Activated T-cell treated with anti-CD3 and anti-CD28 coated beads, Interleukin-2, amount 50 U/mL, for 24 hours (primary cell): Measurements from ENCODE around the gene CCNY.
"Not testable (repeated sequence)": the region's sequence is repeated elsewhere in the genome, so short reads cannot be mapped to it uniquely, and the experiment has no call there.

Source experiments
- DNase-seq: peaks from one replicate; pipeline ENCODE4 v3.0.0-alpha.2; 2020
- H3K27ac Mint-ChIP-seq: 2 replicates; pipeline ENCODE4 v1.8.0; 2020; ENCODE audit warnings: mild to moderate bottlenecking, mixed read lengths
- H3K27me3 Mint-ChIP-seq: 2 replicates; pipeline ENCODE4 v1.8.0; 2020; ENCODE audit warnings: mixed read lengths
- H3K36me3 Mint-ChIP-seq: 2 replicates; pipeline ENCODE4 v1.8.0; 2020; ENCODE audit warnings: low read depth, mixed read lengths
- H3K4me1 Mint-ChIP-seq: 2 replicates; pipeline ENCODE4 v1.8.0; 2020; ENCODE audit warnings: low read depth, mixed read lengths
- H3K4me3 Mint-ChIP-seq: 2 replicates; pipeline ENCODE4 v1.8.0; 2020; ENCODE audit warnings: mild to moderate bottlenecking, moderate library complexity, mixed read lengths
- H3K9me3 Mint-ChIP-seq: 2 replicates; pipeline ENCODE4 v1.8.0; 2020; ENCODE audit warnings: mixed read lengths

Gene CCNY

GRCh38 chr10:35409094-35409582, 72.8 kb downstream of the CCNY start:
- no peak for DNase-seq
- H3K4me3 Mint-ChIP-seq, result no peak overlapping the region
- no peaks in the 10 kb centered on the region for H3K27me3 Mint-ChIP-seq
- no peak overlapping the region for H3K27ac Mint-ChIP-seq
- H3K9me3 Mint-ChIP-seq, result no peaks in the 10 kb centered on the region
- H3K4me1 Mint-ChIP-seq, result peaks cover 46% of the 10 kb centered on the region
- no peaks in the 10 kb centered on the region for H3K36me3 Mint-ChIP-seq

DNA sequence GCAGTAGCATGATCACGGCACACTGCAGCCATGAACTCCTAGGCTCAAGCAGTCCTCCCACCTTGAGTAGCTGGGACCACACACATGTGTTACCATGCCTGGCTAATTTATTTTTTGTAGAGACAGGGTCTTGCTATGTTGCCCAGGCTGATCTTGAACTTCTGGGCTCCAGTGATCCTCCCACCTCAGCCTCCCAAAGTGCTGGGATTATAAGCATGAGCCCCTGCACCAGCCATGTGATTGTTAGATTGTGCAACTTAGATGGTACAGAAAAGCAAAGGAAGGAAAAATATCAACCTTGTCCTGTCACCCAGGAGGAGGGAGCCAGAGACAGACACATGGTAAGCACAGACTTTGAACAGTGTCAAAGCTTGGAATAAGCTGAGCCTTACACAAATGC, 73.5 kb downstream of the CCNY start:
- Mint-ChIP-seq H3K36me3 (no peaks in the 10 kb centered on the region), H3K27ac (no peak overlapping the region), H3K4me1 (peaks cover 46% of the 10 kb centered on the region), H3K4me3 (no peak overlapping the region), H3K27me3 (no peaks in the 10 kb centered on the region), H3K9me3 (no peaks in the 10 kb centered on the region)
- DNase-seq, result no peak

GRCh38 chr10:35412003-35412723, 75.9 kb downstream of the CCNY start:
- peaks cover 39% of the 10 kb centered on the region for H3K4me1 Mint-ChIP-seq
- no peaks in the 10 kb centered on the region for H3K9me3 Mint-ChIP-seq
- H3K36me3 Mint-ChIP-seq, result no peaks in the 10 kb centered on the region
- no peak for DNase-seq
- no peaks in the 10 kb centered on the region for H3K27me3 Mint-ChIP-seq
- no peak overlapping the region for H3K27ac Mint-ChIP-seq
- H3K4me3 Mint-ChIP-seq, result no peak overlapping the region

DNA sequence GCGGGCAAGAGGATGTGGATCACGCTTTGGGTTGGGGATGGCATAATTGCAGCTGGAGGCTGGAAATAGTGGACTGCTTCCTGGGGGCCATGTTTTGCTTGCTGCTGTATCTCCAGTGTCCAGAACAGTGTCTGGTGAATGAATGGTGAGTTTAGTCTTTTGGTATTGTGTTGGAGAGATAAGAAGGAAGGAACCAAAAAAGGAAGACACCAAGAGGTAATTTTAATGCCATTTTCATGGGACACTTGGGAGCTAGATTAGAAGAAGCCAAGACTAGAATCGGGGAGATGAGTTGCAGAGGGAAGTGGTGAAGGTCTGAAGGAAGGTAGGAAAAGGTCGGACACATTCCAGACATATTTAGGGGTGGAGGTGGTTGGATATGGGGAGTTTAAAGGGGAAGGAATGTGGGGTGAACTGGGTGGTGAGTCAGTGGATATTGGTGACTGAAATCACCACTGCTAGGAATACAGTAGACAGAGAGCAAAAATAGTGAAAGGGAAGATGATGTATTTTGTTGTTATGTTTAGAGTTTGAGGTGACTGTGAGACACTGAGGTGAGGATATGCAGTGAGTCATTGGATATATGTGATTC, 76.7 kb downstream of the CCNY start:
- Mint-ChIP-seq H3K36me3 (no peaks in the 10 kb centered on the region), H3K4me3 (no peak overlapping the region), H3K4me1 (peaks cover 30% of the 10 kb centered on the region), H3K27ac (no peak overlapping the region), H3K27me3 (no peaks in the 10 kb centered on the region), H3K9me3 (no peaks in the 10 kb centered on the region)
- DNase-seq, result no peak

- Mint-ChIP-seq H3K27ac (peak overlapping the region; percentile 58), H3K36me3 (no peaks in the 10 kb centered on the region), H3K9me3 (no peaks in the 10 kb centered on the region), H3K4me1 (peaks cover 18% of the 10 kb centered on the region), H3K27me3 (no peaks in the 10 kb centered on the region), H3K4me3 (no peak overlapping the region)
- peak; percentile 48 for DNase-seq
Observed at GRCh38 chr10:35413985-35414861, 77.9 kb downstream of the CCNY start.

DNA sequence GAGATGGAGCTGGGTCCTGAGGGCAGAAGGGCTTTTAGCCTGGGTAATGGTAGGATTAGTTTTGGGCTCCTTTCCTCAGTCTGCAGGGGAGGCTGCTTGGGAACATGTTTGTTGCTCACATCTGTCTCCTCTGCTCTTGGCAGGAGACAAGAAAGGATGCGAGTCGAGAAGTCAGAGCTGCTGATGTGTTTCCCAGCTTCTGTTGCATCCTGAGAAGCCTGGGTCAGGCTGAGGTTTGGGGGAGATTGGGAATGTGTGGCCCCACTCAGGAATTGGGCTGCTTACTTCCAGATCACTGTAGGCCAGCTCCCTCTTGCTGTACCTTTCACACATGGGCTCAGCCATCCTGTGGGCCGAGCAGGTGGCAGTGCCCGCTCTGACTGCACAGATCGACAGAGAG, 79.2 kb downstream of the CCNY start:
- Mint-ChIP-seq H3K4me3 (no peak overlapping the region), H3K36me3 (peaks cover 2% of the 10 kb centered on the region), H3K27me3 (no peaks in the 10 kb centered on the region), H3K9me3 (no peaks in the 10 kb centered on the region), H3K27ac (no peak overlapping the region), H3K4me1 (peaks cover 15% of the 10 kb centered on the region)
- DNase-seq, result peak; percentile 24

- Mint-ChIP-seq H3K27me3 (no peaks in the 10 kb centered on the region), H3K4me1 (peaks cover 21% of the 10 kb centered on the region), H3K4me3 (no peak overlapping the region), H3K9me3 (no peaks in the 10 kb centered on the region), H3K27ac (no peak overlapping the region), H3K36me3 (peaks cover 3% of the 10 kb centered on the region)
- DNase-seq, result no peak
Observed at GRCh38 chr10:35416619-35417312, 80.5 kb downstream of the CCNY start.

DNA sequence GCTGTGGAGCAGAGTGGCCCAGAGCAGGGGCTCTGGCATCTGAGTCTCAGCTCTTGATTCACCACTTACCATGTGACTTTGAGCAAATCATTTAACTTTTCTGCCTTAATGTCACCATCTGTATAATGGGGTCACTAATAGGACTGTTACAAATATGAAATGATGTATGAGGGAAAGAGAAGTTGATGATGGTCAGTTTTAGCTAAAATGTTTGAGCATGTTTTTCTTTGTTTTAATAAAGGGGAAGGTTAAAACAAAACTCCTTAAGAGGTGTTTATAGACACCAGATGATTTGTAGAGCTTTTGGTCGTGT, 81.0 kb downstream of the CCNY start:
- Mint-ChIP-seq H3K4me1 (peaks cover 24% of the 10 kb centered on the region), H3K27ac (no peak overlapping the region), H3K27me3 (no peaks in the 10 kb centered on the region), H3K36me3 (peaks cover 3% of the 10 kb centered on the region), H3K9me3 (no peaks in the 10 kb centered on the region), H3K4me3 (no peak overlapping the region)
- DNase-seq, result no peak

DNA sequence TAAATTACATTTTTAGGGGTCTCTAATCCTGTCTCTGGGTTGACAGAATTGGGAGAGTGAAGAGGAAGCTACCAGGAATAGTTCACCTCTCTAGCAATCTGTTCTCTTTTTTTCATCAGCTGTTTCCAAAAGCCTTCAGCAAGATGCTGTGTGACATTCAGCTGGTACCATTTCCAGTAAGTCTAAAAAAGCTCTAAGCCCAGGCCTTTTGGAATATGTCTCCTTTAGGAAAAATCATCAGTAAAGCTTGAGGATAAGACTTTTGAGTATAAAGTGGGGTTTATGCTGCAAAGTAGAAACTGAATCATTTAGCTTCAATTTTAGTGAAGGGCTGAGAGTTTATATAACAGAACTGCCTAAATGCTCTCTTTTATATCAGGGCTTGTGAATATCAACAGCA, 81.5 kb downstream of the CCNY start:
- no peaks in the 10 kb centered on the region for H3K27me3 Mint-ChIP-seq
- DNase-seq, result no peak
- H3K9me3 Mint-ChIP-seq, result no peaks in the 10 kb centered on the region
- H3K4me1 Mint-ChIP-seq, result peaks cover 26% of the 10 kb centered on the region
- H3K4me3 Mint-ChIP-seq, result no peak overlapping the region
- peaks cover 3% of the 10 kb centered on the region for H3K36me3 Mint-ChIP-seq
- H3K27ac Mint-ChIP-seq, result no peak overlapping the region

DNA sequence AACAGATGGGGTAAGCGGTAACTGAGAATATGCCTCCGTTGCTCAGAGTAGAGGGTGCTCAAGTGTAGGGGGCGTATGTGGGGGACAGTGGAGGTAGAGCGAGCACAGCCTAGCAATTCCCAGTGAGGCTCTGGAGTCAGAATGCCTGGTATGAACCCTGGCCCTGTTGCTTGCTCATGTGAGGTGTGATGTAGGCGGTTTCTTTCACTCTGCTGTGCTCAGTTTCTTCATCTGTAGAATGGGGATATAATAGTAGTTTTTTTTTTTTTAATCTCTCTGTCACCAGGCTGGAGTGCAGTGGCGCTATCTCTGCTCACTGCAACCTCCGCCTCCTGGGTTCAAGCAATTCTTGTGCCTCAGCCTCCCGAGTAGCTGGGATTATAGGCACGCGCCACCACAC, 82.3 kb downstream of the CCNY start:
- not testable (repeated sequence) for H3K27ac Mint-ChIP-seq, DNase-seq, H3K4me3 Mint-ChIP-seq, H3K36me3 Mint-ChIP-seq, H3K9me3 Mint-ChIP-seq, H3K27me3 Mint-ChIP-seq
- H3K4me1 Mint-ChIP-seq, result peaks cover 28% of the 10 kb centered on the region

GRCh38 chr10:35420044-35420443, 83.7 kb downstream of the CCNY start:
- H3K27me3 Mint-ChIP-seq, result no peaks in the 10 kb centered on the region
- H3K36me3 Mint-ChIP-seq, result peaks cover 16% of the 10 kb centered on the region
- H3K9me3 Mint-ChIP-seq, result no peaks in the 10 kb centered on the region
- H3K4me3 Mint-ChIP-seq, result no peak overlapping the region
- H3K4me1 Mint-ChIP-seq, result peaks cover 38% of the 10 kb centered on the region
- no peak for DNase-seq
- H3K27ac Mint-ChIP-seq, result no peak overlapping the region

- Mint-ChIP-seq H3K4me3 (no peak overlapping the region), H3K4me1 (peaks cover 48% of the 10 kb centered on the region), H3K27ac (no peak overlapping the region), H3K36me3 (peaks cover 21% of the 10 kb centered on the region), H3K27me3 (no peaks in the 10 kb centered on the region), H3K9me3 (no peaks in the 10 kb centered on the region)
- no peak for DNase-seq
Observed at GRCh38 chr10:35420827-35421552, 84.7 kb downstream of the CCNY start.

DNA sequence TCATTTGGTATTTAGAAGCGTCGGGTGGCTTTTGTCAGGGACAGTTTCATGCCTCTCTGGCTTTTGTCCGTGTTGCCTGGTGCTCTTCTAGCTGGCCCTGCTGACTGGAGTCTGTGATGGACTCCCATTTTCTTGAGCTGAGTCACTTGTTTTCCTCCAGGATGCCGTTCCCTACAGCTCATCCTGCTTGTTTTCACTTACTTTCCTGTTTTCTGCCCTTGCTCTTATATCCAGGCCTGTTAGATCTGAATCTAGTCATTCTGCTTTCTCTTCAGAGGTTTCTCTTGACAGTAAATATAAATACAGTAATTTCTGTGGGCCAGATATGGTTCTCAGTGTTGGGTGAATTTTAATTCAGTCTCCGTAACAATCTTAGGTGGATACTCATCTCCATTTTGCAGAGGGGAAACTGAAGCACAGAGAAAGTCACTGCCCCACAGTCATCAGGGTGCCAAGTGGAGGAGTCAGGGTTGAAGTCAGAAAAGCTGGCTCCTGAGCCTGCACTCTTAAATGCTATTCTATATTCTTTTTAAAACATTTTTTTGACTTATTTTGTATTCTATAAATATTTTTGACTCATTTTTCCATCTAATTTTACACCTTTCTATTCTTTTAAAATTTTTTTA, 85.4 kb downstream of the CCNY start:
- H3K27me3 Mint-ChIP-seq, result no peaks in the 10 kb centered on the region
- H3K4me1 Mint-ChIP-seq, result peaks cover 54% of the 10 kb centered on the region
- H3K36me3 Mint-ChIP-seq, result peaks cover 23% of the 10 kb centered on the region
- no peaks in the 10 kb centered on the region for H3K9me3 Mint-ChIP-seq
- H3K4me3 Mint-ChIP-seq, result no peak overlapping the region
- H3K27ac Mint-ChIP-seq, result no peak overlapping the region
- DNase-seq, result no peak

- peaks cover 60% of the 10 kb centered on the region for H3K4me1 Mint-ChIP-seq
- no peaks in the 10 kb centered on the region for H3K9me3 Mint-ChIP-seq
- peaks cover 23% of the 10 kb centered on the region for H3K36me3 Mint-ChIP-seq
- H3K27ac Mint-ChIP-seq, result no peak overlapping the region
- no peaks in the 10 kb centered on the region for H3K27me3 Mint-ChIP-seq
- no peak for DNase-seq
- H3K4me3 Mint-ChIP-seq, result no peak overlapping the region
Observed at GRCh38 chr10:35422228-35422627, 85.9 kb downstream of the CCNY start.
